ENCODE data around the gene KIRREL1. TPM values are rescaled to one million over a fixed set of nuclear protein-coding genes. Genes with fewer than 3 reads are reported as not detected.

The KIRREL1 gene
- total RNA-seq, 1 experiment from 2014 or later = 30.7 TPM

DNA sequence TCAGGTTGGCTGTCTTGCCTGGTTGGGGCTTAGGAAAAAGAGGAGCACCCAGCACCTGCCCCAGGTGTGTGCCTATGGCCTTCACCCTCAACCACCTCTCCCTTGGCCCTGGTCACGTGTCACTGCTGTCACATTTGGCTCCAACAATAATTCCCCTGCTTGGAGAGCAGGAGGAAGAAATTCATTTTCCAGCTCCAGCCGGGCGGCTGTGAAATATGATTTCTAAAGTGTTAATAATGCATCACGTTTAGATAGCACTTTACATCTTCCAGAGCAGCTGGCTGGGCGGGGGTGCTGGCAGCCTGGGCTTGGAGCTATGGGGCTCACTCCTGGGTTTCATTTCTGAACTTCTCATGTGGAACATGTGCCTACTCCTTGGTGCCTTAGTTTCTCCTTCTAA, 63.1 kb downstream of the KIRREL1 start:
- Histone ChIP-seq H3K4me2 (no peak overlapping the region), H3F3A (ENCODE audit: insufficient read depth, low read depth) (no peaks in the 10 kb centered on the region), H3K4me3 (no peak overlapping the region), H2AFZ (no peak overlapping the region), H3K27me3 (ENCODE audit: insufficient read depth, low read depth) (no peaks in the 10 kb centered on the region), H3K9me3 (ENCODE audit: insufficient read depth, low read depth) (no peaks in the 10 kb centered on the region), H3K36me3 (ENCODE audit: low read depth) (no peaks in the 10 kb centered on the region), H3K4me1 (replicated peaks; ENCODE audit: insufficient read depth) (no peaks in the 10 kb centered on the region), H3K27ac (no peak overlapping the region), H3K9me2 (ENCODE audit: insufficient read depth) (no peaks in the 10 kb centered on the region), H3K79me2 (ENCODE audit: low read depth) (no peaks in the 10 kb centered on the region), H4K20me1 (ENCODE audit: insufficient read depth) (no peaks in the 10 kb centered on the region; the same call in 1 of the 2 replicates)
- no TSS peak for BruUV-seq (replicated peaks)
- DNase-seq = no peak
- intact Hi-C loops (cut with micrococcal nuclease; ENCODE audit: unreplicated experiment) = no loop called here
- POLR2A ChIA-PET (ENCODE audit: unreplicated experiment) = no interaction called here
- CTCF ChIA-PET = no interaction called here
- TF ChIP-seq, protein P1, sequence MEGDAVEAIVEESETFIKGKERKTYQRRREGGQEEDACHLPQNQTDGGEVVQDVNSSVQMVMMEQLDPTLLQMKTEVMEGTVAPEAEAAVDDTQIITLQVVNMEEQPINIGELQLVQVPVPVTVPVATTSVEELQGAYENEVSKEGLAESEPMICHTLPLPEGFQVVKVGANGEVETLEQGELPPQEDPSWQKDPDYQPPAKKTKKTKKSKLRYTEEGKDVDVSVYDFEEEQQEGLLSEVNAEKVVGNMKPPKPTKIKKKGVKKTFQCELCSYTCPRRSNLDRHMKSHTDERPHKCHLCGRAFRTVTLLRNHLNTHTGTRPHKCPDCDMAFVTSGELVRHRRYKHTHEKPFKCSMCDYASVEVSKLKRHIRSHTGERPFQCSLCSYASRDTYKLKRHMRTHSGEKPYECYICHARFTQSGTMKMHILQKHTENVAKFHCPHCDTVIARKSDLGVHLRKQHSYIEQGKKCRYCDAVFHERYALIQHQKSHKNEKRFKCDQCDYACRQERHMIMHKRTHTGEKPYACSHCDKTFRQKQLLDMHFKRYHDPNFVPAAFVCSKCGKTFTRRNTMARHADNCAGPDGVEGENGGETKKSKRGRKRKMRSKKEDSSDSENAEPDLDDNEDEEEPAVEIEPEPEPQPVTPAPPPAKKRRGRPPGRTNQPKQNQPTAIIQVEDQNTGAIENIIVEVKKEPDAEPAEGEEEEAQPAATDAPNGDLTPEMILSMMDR (conservative IDR thresholded peaks at IDR 0.05) = no peak
- no peak for TF ChIP-seq EZH2 (IDR thresholded peaks at IDR 0.05; ENCODE audit: low read depth)

DNA sequence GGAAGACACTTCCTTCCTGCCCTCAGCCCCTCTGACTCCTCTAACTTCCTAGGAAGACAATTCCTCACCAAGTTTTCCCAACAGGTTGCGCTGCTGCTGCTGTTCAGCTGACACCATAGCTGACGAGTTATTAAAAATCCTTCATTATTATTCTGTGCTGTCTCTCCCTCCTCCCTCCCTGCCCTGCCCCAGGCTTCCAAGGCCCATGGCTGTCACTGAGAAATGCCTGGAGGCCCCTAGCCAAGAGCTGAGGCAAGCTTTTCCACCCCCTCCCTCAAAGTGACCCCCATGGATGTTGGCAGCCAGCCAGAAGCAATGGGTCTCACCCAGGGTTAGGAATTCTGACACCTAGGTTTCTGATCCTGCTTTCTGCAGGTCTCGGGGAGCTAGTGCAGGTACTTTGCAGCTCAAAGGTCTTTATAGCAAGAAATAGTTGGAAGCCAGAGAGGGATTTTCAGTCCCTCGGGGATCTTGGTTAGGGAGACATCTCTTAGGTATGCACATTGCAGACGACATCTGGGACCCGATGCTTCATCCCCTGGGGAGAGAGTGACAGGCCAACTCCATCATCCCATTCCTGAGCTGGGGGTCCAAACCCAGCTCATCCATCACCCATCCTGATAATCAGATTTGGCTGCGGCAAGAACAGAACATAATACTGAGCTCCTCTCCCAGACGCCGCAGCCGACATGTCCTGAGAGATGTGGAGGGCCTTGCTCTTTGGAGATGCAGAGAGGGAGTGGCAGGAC, 65.0 kb downstream of the KIRREL1 start:
- Histone ChIP-seq H4K20me1 (ENCODE audit: insufficient read depth) (no peaks in the 10 kb centered on the region), H3K9me3 (ENCODE audit: insufficient read depth, low read depth) (no peaks in the 10 kb centered on the region), H3K79me2 (ENCODE audit: low read depth) (no peaks in the 10 kb centered on the region), H3K27ac (no peak overlapping the region), H3K36me3 (ENCODE audit: low read depth) (no peaks in the 10 kb centered on the region), H3F3A (ENCODE audit: insufficient read depth, low read depth) (no peaks in the 10 kb centered on the region), H3K4me2 (no peak overlapping the region), H3K4me3 (no peak overlapping the region), H2AFZ (no peak overlapping the region), H3K27me3 (ENCODE audit: insufficient read depth, low read depth) (no peaks in the 10 kb centered on the region), H3K9me2 (ENCODE audit: insufficient read depth) (no peaks in the 10 kb centered on the region), H3K4me1 (replicated peaks; ENCODE audit: insufficient read depth) (no peaks in the 10 kb centered on the region)
- POLR2A ChIA-PET (ENCODE audit: unreplicated experiment) = no interaction called here
- CTCF ChIA-PET = no interaction called here
- no peak for DNase-seq
- TF ChIP-seq EZH2 (IDR thresholded peaks at IDR 0.05; ENCODE audit: low read depth) = no peak
- TF ChIP-seq, protein P1 (conservative IDR thresholded peaks at IDR 0.05) = no peak
- intact Hi-C loops (cut with micrococcal nuclease; ENCODE audit: unreplicated experiment) = no loop called here
- no TSS peak for BruUV-seq (replicated peaks)

GRCh38 chr1:158059984-158060383, 66.5 kb downstream of the KIRREL1 start:
- Histone ChIP-seq H3K27ac (no peak overlapping the region), H3K36me3 (ENCODE audit: low read depth) (no peaks in the 10 kb centered on the region), H3K79me2 (ENCODE audit: low read depth) (no peaks in the 10 kb centered on the region), H3K9me3 (ENCODE audit: insufficient read depth, low read depth) (no peaks in the 10 kb centered on the region), H3K9me2 (ENCODE audit: insufficient read depth) (no peaks in the 10 kb centered on the region; the same call in 1 of the 2 replicates), H4K20me1 (ENCODE audit: insufficient read depth) (no peaks in the 10 kb centered on the region), H3K4me2 (no peak overlapping the region), H3F3A (ENCODE audit: insufficient read depth, low read depth) (no peaks in the 10 kb centered on the region), H3K4me1 (replicated peaks; ENCODE audit: insufficient read depth) (no peaks in the 10 kb centered on the region), H3K4me3 (no peak overlapping the region), H2AFZ (no peak overlapping the region), H3K27me3 (ENCODE audit: insufficient read depth, low read depth) (no peaks in the 10 kb centered on the region)
- no TSS peak for BruUV-seq (replicated peaks)
- intact Hi-C loops (cut with micrococcal nuclease; ENCODE audit: unreplicated experiment) = no loop called here
- TF ChIP-seq EZH2 (IDR thresholded peaks at IDR 0.05; ENCODE audit: low read depth) = no peak
- TF ChIP-seq, protein P1 (conservative IDR thresholded peaks at IDR 0.05) = no peak
- CTCF ChIA-PET = no interaction called here
- no peak for DNase-seq
- POLR2A ChIA-PET (ENCODE audit: unreplicated experiment) = no interaction called here

All from PC-9 (cell line).